ENCODE data around the gene NEGR1. TPM values are rescaled to one million over a fixed set of nuclear protein-coding genes. Genes with fewer than 3 reads are reported as not detected.

The NEGR1 gene
- total and polyA plus RNA-seq, 9 of the 15 experiments (the other 6 are each of a cell fraction or from before 2014, with no cell fraction given) = not detected

DNA sequence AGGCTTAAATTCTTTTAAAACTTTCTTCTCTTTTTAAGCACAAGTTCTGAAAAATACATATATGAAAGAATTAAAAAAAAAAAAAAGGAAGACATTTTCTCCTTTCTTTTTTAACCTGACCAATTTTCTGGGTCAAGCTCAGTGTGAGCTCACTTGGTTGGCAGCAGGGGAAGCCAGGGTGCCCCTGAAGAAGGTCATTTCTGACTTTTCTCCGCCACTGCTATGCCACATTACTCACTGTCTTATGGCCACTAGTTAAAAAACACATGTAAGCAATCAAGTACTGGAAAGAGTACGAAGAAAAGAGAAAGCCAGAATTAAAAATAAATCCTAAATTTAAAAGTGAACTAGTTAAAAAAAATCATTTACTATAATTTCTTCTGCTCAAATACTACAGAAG is 275.0 kb downstream of the NEGR1 start:
- ChIA-PET POLR2A (no interaction called here), CTCF (ENCODE audit: low intra/inter-chr PET ratio) (no interaction called here)
- TF ChIP-seq, protein P1, sequence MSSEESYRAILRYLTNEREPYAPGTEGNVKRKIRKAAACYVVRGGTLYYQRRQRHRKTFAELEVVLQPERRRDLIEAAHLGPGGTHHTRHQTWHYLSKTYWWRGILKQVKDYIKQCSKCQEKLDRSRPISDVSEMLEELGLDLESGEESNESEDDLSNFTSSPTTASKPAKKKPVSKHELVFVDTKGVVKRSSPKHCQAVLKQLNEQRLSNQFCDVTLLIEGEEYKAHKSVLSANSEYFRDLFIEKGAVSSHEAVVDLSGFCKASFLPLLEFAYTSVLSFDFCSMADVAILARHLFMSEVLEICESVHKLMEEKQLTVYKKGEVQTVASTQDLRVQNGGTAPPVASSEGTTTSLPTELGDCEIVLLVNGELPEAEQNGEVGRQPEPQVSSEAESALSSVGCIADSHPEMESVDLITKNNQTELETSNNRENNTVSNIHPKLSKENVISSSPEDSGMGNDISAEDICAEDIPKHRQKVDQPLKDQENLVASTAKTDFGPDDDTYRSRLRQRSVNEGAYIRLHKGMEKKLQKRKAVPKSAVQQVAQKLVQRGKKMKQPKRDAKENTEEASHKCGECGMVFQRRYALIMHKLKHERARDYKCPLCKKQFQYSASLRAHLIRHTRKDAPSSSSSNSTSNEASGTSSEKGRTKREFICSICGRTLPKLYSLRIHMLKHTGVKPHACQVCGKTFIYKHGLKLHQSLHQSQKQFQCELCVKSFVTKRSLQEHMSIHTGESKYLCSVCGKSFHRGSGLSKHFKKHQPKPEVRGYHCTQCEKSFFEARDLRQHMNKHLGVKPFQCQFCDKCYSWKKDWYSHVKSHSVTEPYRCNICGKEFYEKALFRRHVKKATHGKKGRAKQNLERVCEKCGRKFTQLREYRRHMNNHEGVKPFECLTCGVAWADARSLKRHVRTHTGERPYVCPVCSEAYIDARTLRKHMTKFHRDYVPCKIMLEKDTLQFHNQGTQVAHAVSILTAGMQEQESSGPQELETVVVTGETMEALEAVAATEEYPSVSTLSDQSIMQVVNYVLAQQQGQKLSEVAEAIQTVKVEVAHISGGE (CRISPR knock-in tag; IDR thresholded peaks at IDR 0.05) = no peak
- TF ChIP-seq SRSF3 (IDR thresholded peaks at IDR 0.05; ENCODE audit: insufficient read depth, low read length) = no peak
- no peak for TF ChIP-seq RUNX1 (IDR thresholded peaks at IDR 0.05; ENCODE audit: low read depth)
- TF ChIP-seq BRCA1 (IDR thresholded peaks at IDR 0.05) = no peak
- TF ChIP-seq BRCA1 (CRISPR knock-in tag; IDR thresholded peaks at IDR 0.05) = no peak
- TF ChIP-seq SAP30 (IDR thresholded peaks at IDR 0.05; ENCODE audit: borderline replicate concordance, insufficient read depth, low read depth, low read length, poor library complexity, severe bottlenecking) = no peak
- H3K27ac ChIP-seq (ENCODE audit: extremely low read depth, low read depth, low read length) = no peak overlapping the region
- no peaks in the 10 kb centered on the region for H3K4me1 ChIP-seq (replicated peaks in 1 of 2; ENCODE audit: control insufficient read depth in 2 of 2, insufficient read depth in 2 of 2, low read length in 2 of 2)
- FAIRE-seq = no peak
- no peaks in the 10 kb centered on the region for H3K79me2 ChIP-seq (ENCODE audit: control insufficient read depth, insufficient read depth, low read length)
- no peaks in the 10 kb centered on the region for H3K27me3 ChIP-seq (ENCODE audit: control insufficient read depth in 2 of 2, insufficient read depth in 2 of 2, low read length in 2 of 2)
- H3K4me3 ChIP-seq = no peak overlapping the region
- WGBS (ENCODE audit: insufficient coverage, low coverage, missing lambda C conversion rate) = 0% methylated on average over 2 of the region's 2 CpGs
- no peaks in the 10 kb centered on the region for H3K36me3 ChIP-seq (ENCODE audit: control insufficient read depth, insufficient read depth, low read length)
- intact Hi-C loops (cut with micrococcal nuclease) = no loop called here
- DNase-seq (ENCODE audit: extremely low read depth in 1 of 4, low spot score in 3 of 4) = no peak
- no peaks in the 10 kb centered on the region for H3K9me3 ChIP-seq (replicated peaks; ENCODE audit: control insufficient read depth, insufficient read depth, low read depth, low read length)
- no peaks in the 10 kb centered on the region for H4K20me1 ChIP-seq (replicated peaks; ENCODE audit: control insufficient read depth, insufficient read depth, low read length)
- BruUV-seq (replicated peaks) = no TSS peak
- no peak for ATAC-seq
- no peak overlapping the region for H3K4me2 ChIP-seq (ENCODE audit: insufficient read depth, low read length)
- H3K9ac ChIP-seq (ENCODE audit: insufficient read depth in 1 of 2, low read depth in 2 of 2, low read length in 2 of 2) = no peak overlapping the region
- H3K9me1 ChIP-seq (ENCODE audit: control insufficient read depth, insufficient read depth, low read length) = no peaks in the 10 kb centered on the region
- H2AFZ ChIP-seq (ENCODE audit: low read depth, low read length) = no peak overlapping the region
- in situ Hi-C loops (cut with MboI) = no loop called here
